Activated T-helper 1 cell treated with anti-CD3 and anti-CD28 coated beads, Interleukin-12 subunit alpha, Interleukin-12 subunit beta, Interleukin-2, Interleukin-4 antibody, amounts not matched to agents 30 ng/mL and 10 ng/mL and 1 ng/mL, durations not matched to agents 14 hours and 24 hours and 36 hours (primary cell): ENCODE measurements around the gene EXO1. TPM values are rescaled to one million over a fixed set of nuclear protein-coding genes. Genes with fewer than 3 reads are reported as not detected.
"Not testable (repeated sequence)": the region's sequence is repeated elsewhere in the genome, so short reads cannot be mapped to it uniquely, and the experiment has no call there.

Experiments
- DNase-seq: peaks from one replicate; pipeline ENCODE4 v3.0.0; 2021; ENCODE audit warnings: low spot score
- H3K27ac Mint-ChIP-seq: one replicate; pipeline ENCODE4 v1.8.0; 2021; ENCODE audit warnings: mild to moderate bottlenecking, mixed read lengths
- H3K27me3 Mint-ChIP-seq: one replicate; pipeline ENCODE4 v1.8.0; 2022; ENCODE audit warnings: mild to moderate bottlenecking, moderate library complexity, mixed read lengths; ENCODE audit not compliant: insufficient read depth
- H3K36me3 Mint-ChIP-seq: one replicate; pipeline ENCODE4 v1.8.0; 2021; ENCODE audit warnings: low read depth, mixed read lengths
- H3K4me1 Mint-ChIP-seq: one replicate; pipeline ENCODE4 v1.8.0; 2021; ENCODE audit warnings: low read depth, mixed read lengths
- H3K4me3 Mint-ChIP-seq: one replicate; pipeline ENCODE4 v1.8.0; 2021; ENCODE audit warnings: mild to moderate bottlenecking, moderate library complexity, mixed read lengths
- H3K9me3 Mint-ChIP-seq: one replicate; pipeline ENCODE4 v1.8.0; 2021; ENCODE audit warnings: mixed read lengths
- intact Hi-C: fragments of 100-400 bp; cut with micrococcal nuclease; formaldehyde crosslinking; loops from one replicate; pipeline ENCODE4 v1.15.1; 2024
- total RNA-seq: library from RNA; stranded (reverse); gene quantifications from 2 replicates; pipeline ENCODE4 v1.2.3, GENCODE V29; 2022

The EXO1 gene
- 52.2 and 58.0 TPM in 2 replicates for total RNA-seq

DNA sequence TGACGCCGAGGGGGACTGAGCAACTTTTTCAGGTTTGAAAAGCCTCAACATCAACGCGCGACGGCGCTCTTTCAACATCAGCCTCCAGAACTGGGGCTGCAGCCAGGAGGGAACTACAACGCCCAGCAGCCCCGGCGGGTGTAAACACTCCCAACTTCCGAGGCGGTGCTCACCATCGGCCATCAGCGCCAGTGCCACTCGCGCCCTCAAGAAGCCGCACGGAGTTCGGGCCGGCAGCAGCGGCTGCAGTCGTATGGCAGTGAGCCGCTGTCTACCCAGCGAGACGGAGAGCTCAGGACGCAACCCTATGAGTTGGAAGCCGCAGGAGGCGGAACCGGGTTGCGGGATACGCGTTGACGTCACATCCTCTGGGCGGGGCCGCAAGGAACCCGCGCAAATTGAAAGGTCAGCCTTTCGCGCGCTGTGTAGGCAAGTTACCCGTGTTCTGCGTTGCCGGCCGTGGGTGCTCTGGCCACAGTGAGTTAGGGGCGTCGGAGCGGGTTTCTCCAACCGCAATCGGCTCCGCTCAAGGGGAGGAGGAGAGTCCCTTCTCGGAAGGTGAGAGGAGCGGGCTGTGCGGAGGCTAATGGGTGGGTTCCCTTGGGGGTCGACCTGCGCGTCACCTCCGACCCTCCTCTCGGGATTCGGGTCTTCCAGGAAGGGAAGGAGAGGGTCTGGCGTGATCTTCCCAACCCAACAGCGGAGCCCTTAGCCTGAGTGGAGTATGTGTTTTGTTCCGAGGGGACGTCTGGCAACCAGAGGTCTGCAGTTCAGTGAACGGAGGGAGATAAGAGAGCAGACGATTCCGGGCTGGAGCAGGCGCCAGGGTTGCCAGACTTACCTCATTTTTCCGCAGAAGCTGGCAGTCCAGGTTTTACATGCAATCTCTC is at the start of gene EXO1:
Gene EXO1, plus strand, starts transcription at position 409 of the 890 bp plus-strand sequence. CDS start 2,222 bp downstream, outside the sequence.
- Mint-ChIP-seq H3K9me3 (no peaks in the 10 kb centered on the region), H3K27ac (peak within 1 kb of the TSS; percentile 98), H3K4me1 (peaks cover 36% of the 10 kb centered on the region), H3K36me3 (peaks cover 14% of the 10 kb centered on the region), H3K27me3 (peaks cover 2% of the 10 kb centered on the region), H3K4me3 (peak within 1 kb of the TSS; percentile 97)
- intact Hi-C loops: loop anchor here (1.0 to 5.0 kb wide), 8 partner anchors 34 to 1407 kb away; partner anchors contain the start of genes CEP170, CHML, FH and OPN3
- DNase-seq: peak; percentile 85

DNA sequence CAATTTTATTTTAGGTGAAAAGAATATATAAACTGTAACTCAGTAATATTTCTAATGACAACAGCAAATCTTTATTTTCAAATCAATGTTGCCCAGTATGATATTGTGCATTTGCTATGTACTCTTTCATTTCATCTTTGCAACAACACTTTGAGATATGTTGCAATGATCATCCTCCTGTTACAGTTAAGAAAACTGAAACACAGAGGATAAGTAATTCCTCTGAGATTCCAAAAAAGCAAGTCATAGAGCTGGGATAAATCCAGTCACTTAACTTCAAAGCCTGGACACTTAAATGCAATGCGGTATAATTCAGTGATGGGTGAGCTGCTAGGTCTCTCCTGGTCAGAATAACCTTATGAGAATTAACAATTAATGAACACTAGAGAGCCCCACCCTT is 48.6 kb upstream of the EXO1 start:
- no peak overlapping the region for H3K4me3 Mint-ChIP-seq
- DNase-seq: no peak
- H3K27ac Mint-ChIP-seq: no peak overlapping the region
- intact Hi-C loops: no loop called here
- H3K36me3 Mint-ChIP-seq: no peaks in the 10 kb centered on the region
- H3K4me1 Mint-ChIP-seq: no peaks in the 10 kb centered on the region
- H3K27me3 Mint-ChIP-seq: peaks cover 8% of the 10 kb centered on the region
- H3K9me3 Mint-ChIP-seq: no peaks in the 10 kb centered on the region

DNA sequence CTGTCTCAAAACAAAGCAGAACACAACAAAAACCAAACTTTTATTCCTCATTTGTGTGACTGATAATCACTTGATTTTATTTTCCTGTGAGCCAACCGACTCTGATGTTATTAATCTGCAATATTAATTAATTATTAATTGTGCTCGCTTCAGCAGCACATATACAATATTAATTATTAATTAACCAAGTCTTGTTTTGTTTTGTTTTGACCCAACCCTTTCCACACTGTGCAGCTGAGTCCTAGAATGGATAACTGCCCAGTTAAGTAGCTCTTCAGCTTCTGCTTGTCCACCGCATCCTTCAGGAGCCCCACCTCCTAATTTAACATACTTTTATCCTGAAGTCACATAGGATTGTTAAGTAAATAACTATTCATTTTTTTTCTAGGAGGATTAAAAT is 47.4 kb upstream of the EXO1 start:
- Mint-ChIP-seq H3K4me3 (no peak overlapping the region), H3K4me1 (no peaks in the 10 kb centered on the region), H3K27ac (no peak overlapping the region), H3K36me3 (no peaks in the 10 kb centered on the region), H3K9me3 (no peaks in the 10 kb centered on the region), H3K27me3 (peaks cover 8% of the 10 kb centered on the region)
- no peak for DNase-seq
- intact Hi-C loops: no loop called here

DNA sequence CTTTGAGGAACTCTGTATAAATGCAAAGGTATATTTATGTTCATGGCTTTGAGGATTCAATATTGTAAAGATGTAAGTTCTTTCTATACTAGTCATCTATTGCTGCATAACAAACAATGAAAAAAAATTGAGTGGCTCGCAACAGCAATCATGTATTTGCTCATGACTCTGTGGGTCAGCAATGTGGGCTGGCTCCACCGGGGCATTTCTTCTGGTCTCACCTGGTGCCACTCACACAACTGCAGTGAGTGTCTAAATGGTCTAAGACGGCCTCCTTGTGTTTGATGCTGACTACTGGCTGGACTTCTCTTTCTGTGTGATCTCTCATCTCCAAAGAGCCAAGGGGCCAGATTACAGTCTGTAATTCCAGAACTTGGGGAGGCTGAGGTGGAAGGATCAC is 45.1 kb upstream of the EXO1 start:
- H3K9me3 Mint-ChIP-seq: no peaks in the 10 kb centered on the region
- intact Hi-C loops: no loop called here
- peaks cover 5% of the 10 kb centered on the region for H3K4me1 Mint-ChIP-seq
- no peaks in the 10 kb centered on the region for H3K36me3 Mint-ChIP-seq
- H3K27me3 Mint-ChIP-seq: peaks cover 8% of the 10 kb centered on the region
- no peak for DNase-seq
- H3K4me3 Mint-ChIP-seq: no peak overlapping the region
- no peak overlapping the region for H3K27ac Mint-ChIP-seq

- DNase-seq, H3K9me3 Mint-ChIP-seq, H3K4me1 Mint-ChIP-seq, intact Hi-C loops, H3K36me3 Mint-ChIP-seq, H3K4me3 Mint-ChIP-seq, H3K27ac Mint-ChIP-seq: not testable (repeated sequence)
- peaks cover 12% of the 10 kb centered on the region for H3K27me3 Mint-ChIP-seq
Measured at GRCh38 chr1:241804706-241805105, 43.3 kb upstream of the EXO1 start.

GRCh38 chr1:241808265-241808664 is 39.7 kb upstream of the EXO1 start:
- Mint-ChIP-seq H3K4me3 (no peak overlapping the region), H3K27ac (no peak overlapping the region), H3K27me3 (peaks cover 14% of the 10 kb centered on the region), H3K36me3 (no peaks in the 10 kb centered on the region), H3K9me3 (no peaks in the 10 kb centered on the region), H3K4me1 (peaks cover 5% of the 10 kb centered on the region)
- no peak for DNase-seq
- intact Hi-C loops: no loop called here

DNA sequence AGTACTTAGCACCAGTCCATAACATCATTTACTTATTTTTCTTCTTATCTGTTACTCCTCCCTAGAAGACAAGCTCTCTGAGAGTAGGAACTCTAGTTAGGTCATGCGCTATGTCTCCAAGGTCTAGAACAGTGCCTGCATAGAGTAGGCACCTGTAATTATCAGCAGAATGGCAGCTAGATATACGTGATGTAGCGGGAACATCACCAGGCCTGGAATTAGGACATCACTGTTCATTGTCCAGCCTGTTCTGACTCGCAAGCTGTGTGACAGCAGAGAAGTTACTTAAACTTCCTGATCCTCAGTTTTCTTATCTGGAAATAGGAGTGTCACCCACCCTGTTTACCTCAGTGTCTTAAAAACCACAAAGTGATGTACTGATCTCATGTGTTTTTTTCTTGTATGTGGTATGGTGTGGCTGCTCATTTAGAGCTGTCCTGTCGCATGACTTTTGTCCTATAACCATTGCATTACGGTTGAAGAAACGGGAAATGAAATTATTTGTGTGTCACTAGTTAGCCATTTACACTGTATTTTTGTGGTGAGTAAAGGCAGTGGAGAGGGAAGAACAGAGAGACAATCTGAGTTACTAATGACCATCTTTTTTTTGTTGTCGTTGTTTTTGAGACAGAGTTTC is 37.1 kb upstream of the EXO1 start:
- H3K27me3 Mint-ChIP-seq: peaks cover 14% of the 10 kb centered on the region
- H3K4me3 Mint-ChIP-seq: no peak overlapping the region
- intact Hi-C loops: no loop called here
- H3K27ac Mint-ChIP-seq: no peak overlapping the region
- H3K36me3 Mint-ChIP-seq: no peaks in the 10 kb centered on the region
- H3K9me3 Mint-ChIP-seq: no peaks in the 10 kb centered on the region
- DNase-seq: no peak
- H3K4me1 Mint-ChIP-seq: peaks cover 5% of the 10 kb centered on the region

DNA sequence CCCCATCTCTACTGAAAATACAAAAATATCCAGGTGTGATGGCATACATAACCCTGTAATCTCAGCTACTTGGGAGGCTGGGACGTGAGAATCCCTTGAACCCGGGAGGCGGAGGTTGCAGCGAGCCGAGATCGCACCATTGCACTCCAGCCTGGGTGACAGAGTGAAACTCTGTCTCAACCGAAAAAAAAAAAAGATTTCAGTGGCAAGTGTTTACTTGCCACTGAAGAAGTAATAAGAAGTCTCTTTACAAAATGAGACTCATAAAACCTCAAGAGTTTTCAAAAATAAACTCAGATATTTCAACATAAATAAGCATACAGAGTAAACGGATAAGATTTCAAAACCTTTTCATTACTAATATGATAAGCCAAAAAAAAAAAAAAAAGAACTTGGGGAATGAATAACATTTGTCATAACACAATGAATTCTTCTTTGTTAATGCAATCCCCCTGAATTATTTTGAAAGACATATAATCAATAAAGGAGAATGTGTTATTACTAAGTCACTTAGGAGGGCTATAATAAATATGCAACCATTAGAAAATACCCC is 34.2 kb upstream of the EXO1 start:
- Mint-ChIP-seq H3K4me1 (no peaks in the 10 kb centered on the region), H3K9me3 (no peaks in the 10 kb centered on the region), H3K36me3 (no peaks in the 10 kb centered on the region), H3K27me3 (peaks cover 14% of the 10 kb centered on the region), H3K27ac (no peak overlapping the region), H3K4me3 (no peak overlapping the region)
- intact Hi-C loops: no loop called here
- no peak for DNase-seq

DNA sequence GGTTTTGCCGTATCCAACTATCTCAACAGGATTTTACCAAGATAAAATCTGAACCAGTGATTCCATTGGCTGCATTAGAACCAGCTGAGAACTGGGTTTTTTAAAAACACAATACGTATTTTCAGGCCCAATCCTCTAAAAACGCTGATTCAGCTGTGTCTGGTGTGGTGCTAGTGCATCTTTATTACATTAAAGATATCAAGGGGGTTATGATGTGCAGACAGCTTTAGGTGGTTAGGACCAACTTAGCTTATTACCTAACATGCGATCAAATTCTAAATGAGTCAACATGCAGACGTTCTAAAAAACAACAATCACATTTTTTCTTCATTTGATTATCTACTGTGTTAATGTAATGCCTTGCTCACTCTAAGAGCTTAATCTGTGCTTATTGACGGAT is 32.0 kb upstream of the EXO1 start:
- peaks cover 10% of the 10 kb centered on the region for H3K27me3 Mint-ChIP-seq
- no peak overlapping the region for H3K4me3 Mint-ChIP-seq
- no peaks in the 10 kb centered on the region for H3K9me3 Mint-ChIP-seq
- H3K4me1 Mint-ChIP-seq: no peaks in the 10 kb centered on the region
- no peak overlapping the region for H3K27ac Mint-ChIP-seq
- intact Hi-C loops: no loop called here
- H3K36me3 Mint-ChIP-seq: no peaks in the 10 kb centered on the region
- no peak for DNase-seq

- Mint-ChIP-seq H3K27me3 (peaks cover 8% of the 10 kb centered on the region), H3K27ac (no peak overlapping the region), H3K4me1 (no peaks in the 10 kb centered on the region), H3K4me3 (no peak overlapping the region), H3K9me3 (no peaks in the 10 kb centered on the region), H3K36me3 (no peaks in the 10 kb centered on the region)
- intact Hi-C loops: no loop called here
- DNase-seq: no peak
Measured at GRCh38 chr1:241817331-241817792, 30.6 kb upstream of the EXO1 start.

GRCh38 chr1:241817956-241818612 is 29.9 kb upstream of the EXO1 start:
- DNase-seq: no peak
- H3K4me1 Mint-ChIP-seq: no peaks in the 10 kb centered on the region
- H3K4me3 Mint-ChIP-seq: no peak overlapping the region
- H3K36me3 Mint-ChIP-seq: no peaks in the 10 kb centered on the region
- no peaks in the 10 kb centered on the region for H3K9me3 Mint-ChIP-seq
- H3K27ac Mint-ChIP-seq: no peak overlapping the region
- intact Hi-C loops: no loop called here
- H3K27me3 Mint-ChIP-seq: peaks cover 2% of the 10 kb centered on the region

DNA sequence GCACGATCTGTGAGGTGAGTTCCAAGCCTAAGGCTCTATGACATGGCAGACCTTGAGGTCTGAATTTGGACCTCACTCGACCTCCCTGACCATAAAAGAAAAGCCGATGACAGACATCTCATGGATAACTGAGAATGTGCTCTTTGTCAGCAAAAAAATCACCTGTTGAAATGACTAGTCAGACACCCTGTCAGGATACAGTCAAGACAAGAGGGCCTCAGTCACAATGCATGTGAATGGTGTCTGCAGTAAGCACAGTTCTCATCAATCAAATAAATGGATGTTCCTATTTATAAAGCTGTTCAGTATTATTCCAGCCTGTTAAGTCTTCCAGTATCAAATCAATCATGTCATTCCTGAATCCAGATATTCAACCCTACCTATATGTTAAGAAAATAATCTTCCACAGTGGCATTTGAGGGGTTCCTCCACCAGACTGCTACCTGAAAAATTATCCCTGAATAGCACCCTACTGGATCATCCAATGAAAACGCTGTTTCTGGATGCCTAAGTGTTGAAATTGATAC is 28.6 kb upstream of the EXO1 start:
- Mint-ChIP-seq H3K36me3 (no peaks in the 10 kb centered on the region), H3K4me3 (no peak overlapping the region), H3K27me3 (peaks cover 2% of the 10 kb centered on the region), H3K9me3 (no peaks in the 10 kb centered on the region), H3K27ac (no peak overlapping the region), H3K4me1 (no peaks in the 10 kb centered on the region)
- DNase-seq: no peak
- intact Hi-C loops: no loop called here
